Endothelial cell (in vitro differentiated cells): ENCODE data around the gene NPTX2. TPM values are rescaled to one million over a fixed set of nuclear protein-coding genes. Genes with fewer than 3 reads are reported as not detected.
A peak's percentile ranks its signal among the peaks of the same experiment; 100 is the strongest.

Experiments
- DNase-seq: peaks from one replicate; pipeline ENCODE4 v3.0.0; 2021; ENCODE audit warnings: low spot score
- H3K27ac Mint-ChIP-seq: one replicate; pipeline ENCODE4 v1.8.0; 2021; ENCODE audit warnings: mixed read lengths, inconsistent platforms; ENCODE audit not compliant: unreplicated experiment
- H3K27me3 Mint-ChIP-seq: one replicate; pipeline ENCODE4 v1.8.0; 2021; ENCODE audit warnings: mild to moderate bottlenecking, moderate library complexity, mixed read lengths, inconsistent platforms; ENCODE audit not compliant: unreplicated experiment
- H3K36me3 Mint-ChIP-seq: one replicate; pipeline ENCODE4 v1.8.0; 2021; ENCODE audit warnings: mild to moderate bottlenecking, low read depth, mixed read lengths, inconsistent platforms; ENCODE audit not compliant: unreplicated experiment
- H3K4me1 Mint-ChIP-seq: one replicate; pipeline ENCODE4 v1.8.0; 2021; ENCODE audit warnings: mild to moderate bottlenecking, mixed read lengths, inconsistent platforms; ENCODE audit not compliant: unreplicated experiment
- H3K4me3 Mint-ChIP-seq: one replicate; pipeline ENCODE4 v1.8.0; 2021; ENCODE audit warnings: mild to moderate bottlenecking, mixed read lengths, inconsistent platforms; ENCODE audit not compliant: unreplicated experiment
- H3K9me3 Mint-ChIP-seq: one replicate; pipeline ENCODE4 v1.8.0; 2021; ENCODE audit warnings: mixed read lengths, inconsistent platforms; ENCODE audit not compliant: unreplicated experiment
- total RNA-seq: library from RNA; stranded (reverse); fragmentation: NEBNext Ultra II Directional; extraction: Animal tissue kit (Norgen Biotek cat#: 25700); gene quantifications from one replicate; pipeline ENCODE4 v1.2.1, GENCODE V29; 2021; ENCODE audit not compliant: unreplicated experiment
- TF ChIP-seq, protein P1 (sequence below): fragments of 200-600 bp; sonication (generic); IDR thresholded peaks from one replicate; pipeline ENCODE4 v1.5.0; 2021; ENCODE audit warnings: antibody characterized with exemption; ENCODE audit not compliant: unreplicated experiment

The NPTX2 gene
- total RNA-seq, 1 donor from 2014 or later = 0.44 TPM

DNA sequence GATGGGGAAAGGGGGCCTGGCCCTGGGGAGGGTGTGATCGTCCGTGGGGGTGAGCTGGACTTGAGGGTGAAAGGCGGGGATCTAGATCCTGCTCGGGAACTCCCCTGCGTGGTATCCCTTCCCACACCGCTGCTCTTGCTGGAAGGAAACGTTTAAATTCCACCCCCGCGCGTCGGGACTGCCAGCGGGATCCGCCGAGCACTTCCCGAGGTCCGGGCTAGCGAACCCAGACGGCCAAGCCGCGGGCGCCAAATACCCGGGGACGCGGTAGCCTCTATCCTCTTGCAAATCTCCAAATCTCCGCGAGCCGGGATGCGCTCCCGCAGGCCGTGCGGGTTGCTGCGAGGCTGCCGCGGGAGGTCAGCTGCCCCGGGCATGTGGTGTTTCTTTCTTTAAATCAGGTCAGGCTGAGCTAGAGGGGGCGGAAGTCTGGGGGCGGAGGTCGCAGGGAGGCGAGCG lies 904 bp downstream of the NPTX2 start:
- Mint-ChIP-seq H3K9me3 (no peaks in the 10 kb centered on the region), H3K4me3 (no peak overlapping the region), H3K27me3 (peaks cover 9% of the 10 kb centered on the region), H3K27ac (no peak overlapping the region), H3K36me3 (peaks cover 3% of the 10 kb centered on the region), H3K4me1 (peaks cover 3% of the 10 kb centered on the region)
- TF ChIP-seq, protein P1, sequence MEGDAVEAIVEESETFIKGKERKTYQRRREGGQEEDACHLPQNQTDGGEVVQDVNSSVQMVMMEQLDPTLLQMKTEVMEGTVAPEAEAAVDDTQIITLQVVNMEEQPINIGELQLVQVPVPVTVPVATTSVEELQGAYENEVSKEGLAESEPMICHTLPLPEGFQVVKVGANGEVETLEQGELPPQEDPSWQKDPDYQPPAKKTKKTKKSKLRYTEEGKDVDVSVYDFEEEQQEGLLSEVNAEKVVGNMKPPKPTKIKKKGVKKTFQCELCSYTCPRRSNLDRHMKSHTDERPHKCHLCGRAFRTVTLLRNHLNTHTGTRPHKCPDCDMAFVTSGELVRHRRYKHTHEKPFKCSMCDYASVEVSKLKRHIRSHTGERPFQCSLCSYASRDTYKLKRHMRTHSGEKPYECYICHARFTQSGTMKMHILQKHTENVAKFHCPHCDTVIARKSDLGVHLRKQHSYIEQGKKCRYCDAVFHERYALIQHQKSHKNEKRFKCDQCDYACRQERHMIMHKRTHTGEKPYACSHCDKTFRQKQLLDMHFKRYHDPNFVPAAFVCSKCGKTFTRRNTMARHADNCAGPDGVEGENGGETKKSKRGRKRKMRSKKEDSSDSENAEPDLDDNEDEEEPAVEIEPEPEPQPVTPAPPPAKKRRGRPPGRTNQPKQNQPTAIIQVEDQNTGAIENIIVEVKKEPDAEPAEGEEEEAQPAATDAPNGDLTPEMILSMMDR = no peak
- DNase-seq = no peak

DNA sequence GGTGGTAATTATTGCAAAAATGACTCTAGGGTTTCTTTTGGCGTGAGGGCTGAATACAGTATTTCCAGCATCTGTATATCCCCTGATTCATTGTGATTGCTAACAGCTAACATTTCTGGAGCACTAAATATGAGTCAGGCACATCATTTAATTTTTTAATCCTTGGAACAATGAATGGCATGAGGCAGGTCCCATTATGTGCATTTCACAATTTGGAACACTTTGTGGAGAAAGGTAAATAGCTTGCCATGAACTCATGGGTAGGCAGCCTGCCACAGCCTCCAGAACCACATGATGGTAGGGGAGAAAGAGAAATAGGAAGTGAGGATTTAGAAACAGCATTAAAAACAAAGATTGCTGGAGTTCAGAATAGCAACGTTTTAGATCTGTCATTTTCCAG lies 1.7 kb downstream of the NPTX2 start:
- Mint-ChIP-seq H3K9me3 (no peaks in the 10 kb centered on the region), H3K27me3 (peaks cover 9% of the 10 kb centered on the region), H3K4me1 (peaks cover 3% of the 10 kb centered on the region), H3K4me3 (peak overlapping the region; percentile 70), H3K27ac (peak overlapping the region; percentile 36), H3K36me3 (peaks cover 3% of the 10 kb centered on the region)
- TF ChIP-seq, protein P1 = no peak
- no peak for DNase-seq

DNA sequence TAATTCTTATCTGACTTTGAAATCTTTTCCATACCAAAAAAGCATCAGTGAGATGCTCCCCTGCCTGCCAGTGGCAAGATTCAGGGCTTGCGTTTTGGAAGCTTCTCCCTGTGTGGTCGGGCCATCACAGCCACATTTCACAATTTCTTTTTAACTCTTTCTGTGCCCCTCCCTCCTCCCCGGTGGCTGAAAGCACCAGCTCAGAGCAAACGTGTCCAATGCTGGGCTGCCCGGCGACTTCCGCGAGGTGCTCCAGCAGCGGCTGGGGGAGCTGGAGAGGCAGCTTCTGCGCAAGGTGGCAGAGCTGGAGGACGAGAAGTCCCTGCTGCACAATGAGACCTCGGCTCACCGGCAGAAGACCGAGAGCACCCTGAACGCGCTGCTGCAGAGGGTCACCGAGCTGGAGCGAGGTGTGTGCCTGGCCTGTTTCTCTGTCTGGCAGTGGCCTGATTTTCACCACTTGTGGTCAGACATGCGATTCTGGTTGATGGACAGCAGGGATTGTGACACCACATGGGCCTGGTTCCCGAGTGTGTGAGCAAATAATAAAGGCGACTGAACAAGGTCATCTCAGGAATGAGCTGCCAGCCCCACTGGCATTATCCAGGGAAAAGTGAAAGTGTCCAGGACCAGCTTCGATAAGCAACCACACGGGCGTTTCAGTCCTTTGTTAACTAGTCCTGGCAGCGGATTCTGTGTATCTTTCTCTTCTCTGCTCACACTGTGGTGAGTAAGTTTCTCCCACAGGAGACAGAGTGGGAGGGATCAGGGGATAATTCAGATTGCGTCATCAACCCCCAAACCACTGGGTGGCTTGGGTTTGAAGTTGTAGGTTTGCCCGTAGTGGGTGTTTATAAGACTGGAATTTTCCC lies 2.6 kb downstream of the NPTX2 start:
- H3K4me3 Mint-ChIP-seq = no peak overlapping the region
- H3K9me3 Mint-ChIP-seq = no peaks in the 10 kb centered on the region
- TF ChIP-seq, protein P1 = no peak
- no peak overlapping the region for H3K27ac Mint-ChIP-seq
- peaks cover 3% of the 10 kb centered on the region for H3K36me3 Mint-ChIP-seq
- H3K4me1 Mint-ChIP-seq = peaks cover 3% of the 10 kb centered on the region
- DNase-seq = no peak
- H3K27me3 Mint-ChIP-seq = peaks cover 9% of the 10 kb centered on the region

DNA sequence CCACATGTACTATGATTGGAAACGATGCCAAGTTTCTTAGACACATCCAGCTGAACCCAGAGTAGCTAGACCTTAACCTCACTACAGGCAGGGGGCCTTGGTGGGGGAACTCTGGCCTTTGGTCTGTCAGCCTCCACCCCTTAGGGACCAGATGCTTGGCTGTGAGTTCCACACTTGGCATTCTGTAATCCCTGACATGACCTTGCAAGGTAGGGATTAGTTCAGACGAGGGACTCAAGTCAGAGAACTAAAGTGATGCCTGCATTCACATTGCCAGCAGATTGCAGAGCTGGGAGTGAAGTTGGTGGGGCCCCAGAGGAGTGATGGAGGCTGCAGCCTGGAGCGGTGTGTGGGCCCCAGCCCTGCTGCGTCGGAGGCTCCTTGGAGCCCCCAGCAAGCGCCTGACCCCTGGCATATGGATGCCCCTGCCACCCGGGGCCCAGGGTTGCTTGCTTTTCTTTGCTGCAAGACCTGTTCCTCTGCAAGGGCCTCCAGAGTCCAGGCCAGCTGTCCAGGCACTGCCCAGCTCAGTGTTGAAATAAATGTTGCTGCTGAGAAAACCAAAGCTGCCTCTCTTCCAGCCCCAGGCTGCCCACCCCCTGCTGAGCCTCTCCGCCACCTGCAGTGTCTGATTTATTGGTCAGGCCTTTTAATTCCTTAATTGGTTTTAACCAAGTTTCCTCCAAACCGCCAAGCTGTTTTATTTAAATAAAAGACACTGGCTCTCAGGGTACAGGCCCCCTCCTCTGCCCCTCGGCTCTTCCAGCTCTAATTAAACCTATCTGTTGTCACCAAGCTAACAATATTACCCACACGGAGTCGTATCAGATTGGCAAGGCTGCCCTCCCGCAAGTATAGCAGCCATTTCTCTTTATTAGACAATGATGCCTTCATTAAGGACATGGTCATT lies 4.7 kb downstream of the NPTX2 start:
- H3K27me3 Mint-ChIP-seq = peaks cover 11% of the 10 kb centered on the region
- DNase-seq = no peak

More for the DNA sequence above, 4.7 kb downstream of the NPTX2 start:
- Mint-ChIP-seq H3K9me3 (no peaks in the 10 kb centered on the region), H3K27ac (no peak overlapping the region), H3K36me3 (no peaks in the 10 kb centered on the region), H3K4me1 (no peaks in the 10 kb centered on the region), H3K4me3 (no peak overlapping the region)
- TF ChIP-seq, protein P1 = no peak
